ENCODE data around the gene GMNN. TPM values are rescaled to one million over a fixed set of nuclear protein-coding genes. Genes with fewer than 3 reads are reported as not detected.

Gene GMNN
- total and polyA plus RNA-seq, 2 experiments from 2014 or later, result 88.2 to 202 TPM

GRCh38 chr6:24775520-24776058 is 852 bp downstream of the GMNN start:
- peaks cover 54% of the 10 kb centered on the region for H3K79me2 ChIP-seq (replicated peaks; ENCODE audit: insufficient read depth)
- no peaks in the 10 kb centered on the region; the same call in 1 of the 2 replicates for H3K36me3 ChIP-seq (ENCODE audit: insufficient read depth)
- H4K20me1 ChIP-seq (replicated peaks; ENCODE audit: insufficient read depth), result peaks cover 27% of the 10 kb centered on the region
- peak overlapping the region; percentile 95 for H3K4me2 ChIP-seq
- peaks cover 8% of the 10 kb centered on the region for H3K27me3 Mint-ChIP-seq (ENCODE audit: insufficient read depth, low read depth, poor library complexity)
- no peaks in the 10 kb centered on the region for H3F3A ChIP-seq (replicated peaks; ENCODE audit: low read depth)
- TF ChIP-seq ZNF462 (CRISPR knock-in tag; IDR thresholded peaks at IDR 0.05), result no peak
- TF ChIP-seq STAT1 (IDR thresholded peaks at IDR 0.05; ENCODE audit: unreplicated experiment), result no peak
- TF ChIP-seq ZNF114 (CRISPR knock-in tag; IDR thresholded peaks at IDR 0.05), result no peak
- no peak for TF ChIP-seq ETS1 (IDR thresholded peaks at IDR 0.05)
- no peak for TF ChIP-seq CTCF (conservative IDR thresholded peaks at IDR 0.05; ENCODE audit: low read depth in 2 of 2)
- no peak for TF ChIP-seq REST (IDR thresholded peaks at IDR 0.05; ENCODE audit: unreplicated experiment)
- no peak for TF ChIP-seq JUNB (IDR thresholded peaks at IDR 0.05; ENCODE audit: unreplicated experiment)
- TF ChIP-seq POLR2AphosphoS5 (IDR thresholded peaks at IDR 0.05; ENCODE audit: low read depth), result no peak
- TF ChIP-seq CREB1 (CRISPR knock-in tag; IDR thresholded peaks at IDR 0.05; ENCODE audit: low read depth), result no peak
- TF ChIP-seq NANOG (IDR thresholded peaks at IDR 0.05; ENCODE audit: borderline replicate concordance), result no peak
- TF ChIP-seq ZNF331 (CRISPR knock-in tag; IDR thresholded peaks at IDR 0.05; ENCODE audit: low read depth), result no peak
- no peak for TF ChIP-seq EZH2phosphoT487 (IDR thresholded peaks at IDR 0.05; ENCODE audit: unreplicated experiment)
- no peak for TF ChIP-seq EZH2 (IDR thresholded peaks at IDR 0.05; ENCODE audit: low read depth, unreplicated experiment)
- peak overlapping the region; percentile 93 for H3K27ac Mint-ChIP-seq
- no peak overlapping the region; the same call in 1 of the 2 replicates for H2AFZ ChIP-seq
- no peak for ATAC-seq
- DNase-seq (ENCODE audit: low spot score), result no peak
- no peaks in the 10 kb centered on the region for H3K9me2 ChIP-seq (ENCODE audit: insufficient read depth)
- H3K4me3 Mint-ChIP-seq, result peak overlapping the region; percentile 99
- peaks cover 34% of the 10 kb centered on the region for H3K36me3 Mint-ChIP-seq (ENCODE audit: low read depth)
- H3K9me3 Mint-ChIP-seq, result no peaks in the 10 kb centered on the region
- H3K4me3 ChIP-seq, result peak overlapping the region; percentile 88
- no peaks in the 10 kb centered on the region for H3K27me3 ChIP-seq (ENCODE audit: insufficient read depth)
- H3K27ac ChIP-seq (ENCODE audit: low read depth), result 0 out of 2 replicates have a peak overlapping the region, but pooled peaks have one; percentile 24
- peaks cover 17% of the 10 kb centered on the region; the same call in 2 of the 3 replicates for H3K4me1 Mint-ChIP-seq
- peaks cover 13% of the 10 kb centered on the region for H3K4me1 ChIP-seq (ENCODE audit: insufficient read depth)
